Superior temporal gyrus (tissue), 1 donor: Measurements from ENCODE around the gene GNG8.

Source experiments
- DNase-seq: peaks from one replicate; pipeline ENCODE4 v3.0.0-alpha.2; 2016; ENCODE audit errors: extremely low spot score

GNG8 gene

GRCh38 chr19:46602392-46603194 is 33.4 kb downstream of the GNG8 start:
- peak; percentile 46 for DNase-seq

GRCh38 chr19:46601318-46602224 is 34.4 kb downstream of the GNG8 start, which contains the start of gene CALM3:
Gene CALM3, plus strand, starts transcription at chr19:46601330. Its CDS starts 105 bp downstream, at chr19:46601435.
- DNase-seq = peak; percentile 45

DNA sequence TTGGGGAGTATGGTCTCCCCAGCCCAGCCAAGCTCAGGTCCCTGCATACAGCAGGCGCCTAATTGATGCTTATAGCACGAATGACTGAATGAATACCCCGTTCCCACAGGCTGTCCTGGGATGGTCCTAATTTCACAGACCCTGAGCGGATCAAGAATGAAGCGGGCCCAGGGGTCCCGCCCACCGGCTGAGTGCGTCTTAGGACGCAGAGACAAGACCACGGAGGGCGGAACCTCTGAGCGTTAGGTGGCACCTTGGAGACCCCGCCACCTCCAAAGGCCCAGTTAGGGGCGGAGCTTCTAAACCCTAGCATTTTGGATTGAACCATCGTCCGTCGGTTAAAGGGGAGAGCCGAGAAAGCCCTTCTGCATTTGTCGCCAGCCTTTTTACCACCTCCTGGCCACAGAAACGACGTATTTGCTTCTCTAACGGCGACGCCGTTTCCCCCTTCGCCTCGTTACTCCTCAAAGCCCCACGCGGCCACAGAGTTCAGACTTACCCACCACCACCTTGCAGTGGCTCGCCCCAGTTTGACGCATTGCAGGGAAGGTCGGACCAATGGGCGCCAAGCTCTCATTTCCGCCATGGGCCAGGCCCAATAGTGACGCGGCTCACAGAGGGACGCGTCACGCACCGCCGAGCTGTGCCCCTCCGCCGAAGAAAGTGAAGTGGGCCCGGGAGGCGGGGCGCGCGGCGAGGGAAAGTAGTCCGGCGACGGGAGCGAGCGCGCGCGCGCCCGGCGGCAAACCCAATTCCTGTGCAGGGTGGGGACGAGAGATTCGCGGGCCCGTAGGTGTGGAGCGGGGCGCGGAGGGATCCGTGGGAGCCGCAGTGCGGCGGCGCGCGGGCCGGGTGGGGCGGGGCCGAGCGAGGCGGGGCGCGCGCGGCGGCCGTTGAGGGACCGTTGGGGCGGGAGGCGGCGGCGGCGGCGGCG is 35.4 kb downstream of the GNG8 start:
- DNase-seq = peak; percentile 97

- no peak for DNase-seq
These were observed 36.2 kb downstream of the GNG8 start for GRCh38 chr19:46599716-46600373.

GRCh38 chr19:46598372-46598917 is 37.6 kb downstream of the GNG8 start:
- DNase-seq = no peak

DNA sequence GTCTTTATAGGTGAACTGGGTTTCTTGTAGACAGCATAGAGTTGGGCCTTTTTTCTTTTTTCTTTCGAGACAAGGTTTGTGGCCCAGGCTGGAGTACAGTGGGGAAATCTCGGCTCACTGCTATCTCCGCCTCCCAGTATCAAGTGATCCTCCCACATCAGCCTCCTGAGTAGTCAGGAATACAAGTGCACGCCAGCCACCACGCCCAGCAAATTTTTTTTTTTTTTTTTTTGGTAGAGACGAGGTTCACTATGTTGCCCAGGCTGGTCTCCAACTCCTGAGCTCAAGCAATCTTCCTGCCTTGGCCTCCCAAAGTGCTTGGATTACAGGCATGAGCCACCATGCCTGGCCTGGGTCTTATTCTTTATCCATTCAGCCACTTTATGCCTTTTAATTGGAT is 40.0 kb downstream of the GNG8 start:
- DNase-seq = no peak

- DNase-seq = no peak
These were observed 44.1 kb downstream of the GNG8 start for GRCh38 chr19:46591870-46592269.

- DNase-seq = no peak
These were observed 44.7 kb downstream of the GNG8 start for GRCh38 chr19:46591254-46591653.

- DNase-seq = no peak
These were observed 48.1 kb downstream of the GNG8 start for GRCh38 chr19:46587861-46588260.

DNA sequence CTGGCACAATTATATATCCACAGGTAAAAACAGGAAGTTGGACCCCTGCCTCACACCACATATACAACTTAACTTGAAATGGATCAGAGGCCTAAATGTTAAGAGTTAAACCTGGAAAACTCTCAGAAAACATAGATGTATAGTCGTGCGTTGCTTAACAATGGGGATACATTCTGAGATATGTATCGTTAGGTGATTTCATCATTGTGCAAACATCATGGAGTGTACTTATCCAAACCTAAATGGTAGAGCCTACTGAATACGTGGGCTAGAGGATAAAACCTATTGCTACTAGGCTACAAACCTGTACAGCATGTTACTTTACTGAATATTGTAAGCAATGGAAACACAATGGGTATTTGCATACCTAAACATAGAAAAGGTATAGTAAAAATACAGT is 49.7 kb downstream of the GNG8 start:
- no peak for DNase-seq

DNA sequence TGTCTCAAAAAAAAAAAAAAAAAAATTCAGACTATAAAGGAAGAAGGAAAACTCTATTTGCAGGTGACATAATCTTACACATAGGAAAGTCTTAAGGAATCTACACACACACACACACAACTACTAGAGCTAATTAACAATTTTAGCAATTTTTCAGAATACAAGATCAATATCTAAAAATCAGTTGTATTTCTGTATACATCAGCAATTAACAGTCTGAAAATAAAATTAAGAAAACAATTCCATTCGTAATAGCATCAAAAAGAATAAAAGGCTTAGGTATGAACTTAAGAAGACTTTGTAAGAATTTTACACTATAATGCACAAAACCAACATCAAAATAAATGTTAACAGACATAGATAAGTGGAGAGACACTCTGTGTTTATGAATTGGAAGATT is 50.5 kb downstream of the GNG8 start:
- no peak for DNase-seq
